LNCAP (cell line): ENCODE data around the gene ABCC4.

Experiments used
- TF ChIP-seq, protein P1 (sequence below): fragments of 450-650 bp; IDR thresholded peaks from 2 replicates; pipeline ENCODE4 v1.5.1; 2017; ENCODE audit warnings: mild to moderate bottlenecking

Gene ABCC4

DNA sequence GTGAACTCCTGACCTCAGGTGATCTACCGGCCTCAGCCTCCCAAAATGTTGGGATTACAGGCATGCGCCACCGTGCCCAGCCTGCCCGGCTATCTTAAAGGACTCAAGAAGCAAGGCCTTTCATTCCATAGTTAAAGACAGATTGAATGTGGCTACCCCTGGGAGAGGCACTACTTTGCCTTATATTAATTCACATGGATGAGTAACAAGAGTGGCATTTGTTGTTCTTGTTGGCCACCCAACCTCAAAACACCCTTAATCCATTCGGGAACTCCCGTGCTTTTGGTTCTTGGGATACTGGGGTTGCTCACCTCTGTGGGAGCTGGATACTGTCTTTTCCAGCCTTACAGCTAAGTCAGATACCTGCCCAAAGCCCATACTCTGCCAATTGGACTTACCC is 34.4 kb upstream of the ABCC4 start:
- TF ChIP-seq, protein P1, sequence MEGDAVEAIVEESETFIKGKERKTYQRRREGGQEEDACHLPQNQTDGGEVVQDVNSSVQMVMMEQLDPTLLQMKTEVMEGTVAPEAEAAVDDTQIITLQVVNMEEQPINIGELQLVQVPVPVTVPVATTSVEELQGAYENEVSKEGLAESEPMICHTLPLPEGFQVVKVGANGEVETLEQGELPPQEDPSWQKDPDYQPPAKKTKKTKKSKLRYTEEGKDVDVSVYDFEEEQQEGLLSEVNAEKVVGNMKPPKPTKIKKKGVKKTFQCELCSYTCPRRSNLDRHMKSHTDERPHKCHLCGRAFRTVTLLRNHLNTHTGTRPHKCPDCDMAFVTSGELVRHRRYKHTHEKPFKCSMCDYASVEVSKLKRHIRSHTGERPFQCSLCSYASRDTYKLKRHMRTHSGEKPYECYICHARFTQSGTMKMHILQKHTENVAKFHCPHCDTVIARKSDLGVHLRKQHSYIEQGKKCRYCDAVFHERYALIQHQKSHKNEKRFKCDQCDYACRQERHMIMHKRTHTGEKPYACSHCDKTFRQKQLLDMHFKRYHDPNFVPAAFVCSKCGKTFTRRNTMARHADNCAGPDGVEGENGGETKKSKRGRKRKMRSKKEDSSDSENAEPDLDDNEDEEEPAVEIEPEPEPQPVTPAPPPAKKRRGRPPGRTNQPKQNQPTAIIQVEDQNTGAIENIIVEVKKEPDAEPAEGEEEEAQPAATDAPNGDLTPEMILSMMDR, result no peak

DNA sequence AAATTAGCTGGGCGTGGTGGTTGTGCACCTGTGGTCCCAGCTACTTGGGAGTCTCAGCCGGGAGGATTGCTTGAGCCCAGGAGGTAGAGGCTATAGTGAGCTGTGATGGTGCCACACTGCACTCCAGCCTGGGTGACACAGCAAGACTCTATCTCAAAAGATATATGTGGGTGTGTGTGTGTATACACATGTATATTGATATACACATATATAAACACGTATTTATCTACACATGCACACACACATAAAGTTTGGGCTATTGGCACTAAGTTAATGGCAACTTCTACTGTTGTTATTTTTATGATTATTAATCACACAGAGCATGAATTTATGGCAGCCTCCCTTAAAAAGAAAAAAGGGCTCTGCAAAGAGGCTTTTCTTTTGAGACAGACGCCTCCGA is 27.1 kb upstream of the ABCC4 start:
- TF ChIP-seq, protein P1, result no peak

DNA sequence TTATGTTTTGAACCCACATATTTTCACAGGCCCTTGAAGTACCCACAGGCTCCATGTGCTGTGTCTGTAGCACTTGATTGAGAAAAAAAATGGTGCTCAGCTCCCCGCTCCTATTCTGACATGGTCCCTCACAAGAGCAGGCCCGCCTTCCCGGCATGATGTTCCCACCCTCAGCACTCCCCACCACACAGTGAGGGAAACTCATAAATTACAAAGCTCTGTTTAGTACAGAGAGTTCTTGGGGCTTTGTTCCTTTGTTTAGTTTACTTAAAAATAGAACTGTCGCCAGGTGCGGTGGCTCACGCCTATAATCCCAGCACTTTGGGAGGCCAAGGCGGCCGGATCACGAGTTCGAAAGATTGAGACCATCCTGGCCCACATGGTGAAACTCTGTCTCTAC is 25.9 kb upstream of the ABCC4 start:
- TF ChIP-seq, protein P1, result no peak

- TF ChIP-seq, protein P1, result no peak
These were observed 25.4 kb upstream of the ABCC4 start for GRCh38 chr13:95326695-95327094.

DNA sequence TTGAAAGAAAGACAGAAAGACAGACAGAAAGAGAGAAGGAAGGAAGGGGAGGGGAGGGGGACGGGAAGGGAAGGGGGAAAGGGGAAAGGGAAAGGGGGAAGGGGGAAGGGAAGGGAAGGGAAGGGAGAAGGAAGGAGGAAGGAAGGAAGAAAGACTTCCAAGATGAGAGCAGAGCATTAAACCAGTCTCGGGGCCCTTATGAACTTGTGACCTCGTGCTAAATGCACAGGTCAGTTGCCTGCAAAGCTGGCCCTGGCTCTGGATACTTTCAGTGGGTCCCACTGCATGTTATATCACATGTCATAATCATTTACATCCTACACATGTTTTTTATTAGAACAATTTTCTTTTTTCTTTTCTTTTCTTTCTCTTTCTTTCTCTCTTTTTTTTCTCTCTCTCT is 24.2 kb upstream of the ABCC4 start:
- TF ChIP-seq, protein P1, result no peak

GRCh38 chr13:95323930-95324662 is 22.8 kb upstream of the ABCC4 start:
- TF ChIP-seq, protein P1, result no peak

- TF ChIP-seq, protein P1, result no peak
These were observed 18.5 kb upstream of the ABCC4 start for GRCh38 chr13:95319551-95320274.
